GM19193 (cell line): ENCODE results near the gene TNRC6B.

Source experiments
- POLR2A ChIP-seq: IDR thresholded peaks from 4 replicates; pipeline ENCODE4 v1.6.1; 2011; ENCODE audit not compliant: insufficient read depth, insufficient read length; ENCODE audit errors: extremely low read depth

TNRC6B gene

GRCh38 chr22:40179526-40179925, 1.8 kb downstream of the TNRC6B start:
- no peak for TF ChIP-seq POLR2A

DNA sequence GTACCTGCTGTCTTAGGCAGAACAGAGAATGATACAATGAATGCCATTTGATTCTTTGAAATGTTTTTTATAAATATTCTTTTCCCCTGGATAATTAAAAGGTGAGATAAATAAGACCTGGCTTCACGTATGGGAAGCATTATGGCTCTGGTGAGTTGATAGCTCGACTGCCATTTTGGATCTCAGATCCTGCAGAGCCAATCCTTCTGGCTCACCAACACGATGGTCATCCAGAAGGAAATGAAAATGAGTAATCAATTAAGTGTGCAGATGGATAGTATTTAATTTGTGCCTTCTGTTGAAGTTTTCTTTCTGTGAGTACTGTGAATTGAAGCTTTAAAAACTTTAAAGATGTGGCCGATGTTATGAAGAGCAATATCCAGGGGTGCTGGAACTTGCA, 2.7 kb downstream of the TNRC6B start:
- no peak for TF ChIP-seq POLR2A

GRCh38 chr22:40181323-40181722, 3.6 kb downstream of the TNRC6B start:
- TF ChIP-seq POLR2A: no peak

DNA sequence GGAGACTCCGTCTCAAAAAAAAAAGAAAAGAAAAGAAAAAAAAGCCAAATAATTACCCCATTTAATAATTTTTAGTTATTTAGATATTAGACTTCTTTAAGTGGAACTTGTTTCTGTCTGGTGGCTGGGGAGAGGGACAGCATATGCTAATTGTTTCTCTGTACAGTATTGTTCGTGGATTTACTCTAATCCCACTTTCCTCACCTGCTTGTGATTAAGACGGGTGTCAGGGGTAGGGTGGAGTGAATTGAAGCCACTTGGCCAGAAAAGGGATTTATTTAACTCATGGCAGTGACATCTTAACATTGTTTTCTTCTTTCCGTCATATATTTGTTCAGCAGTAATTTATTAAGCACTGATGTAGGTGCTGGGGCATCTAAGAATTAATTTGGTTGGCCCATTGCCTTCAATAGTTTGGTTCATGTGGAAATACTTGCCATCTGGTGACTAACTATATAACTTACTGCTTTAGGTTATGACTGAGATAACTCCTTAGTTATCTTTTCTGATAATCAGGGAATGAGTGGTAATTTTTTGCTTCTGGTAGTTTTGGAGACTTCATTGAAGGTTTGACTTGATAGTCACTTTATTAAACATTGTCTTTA, 4.6 kb downstream of the TNRC6B start:
- no peak for TF ChIP-seq POLR2A

GRCh38 chr22:40183029-40183581, 5.4 kb downstream of the TNRC6B start:
- no peak for TF ChIP-seq POLR2A

- no peak for TF ChIP-seq POLR2A
Observed at GRCh38 chr22:40187389-40187788, 9.7 kb downstream of the TNRC6B start.

GRCh38 chr22:40189997-40190396, 12.3 kb downstream of the TNRC6B start:
- TF ChIP-seq POLR2A: no peak

DNA sequence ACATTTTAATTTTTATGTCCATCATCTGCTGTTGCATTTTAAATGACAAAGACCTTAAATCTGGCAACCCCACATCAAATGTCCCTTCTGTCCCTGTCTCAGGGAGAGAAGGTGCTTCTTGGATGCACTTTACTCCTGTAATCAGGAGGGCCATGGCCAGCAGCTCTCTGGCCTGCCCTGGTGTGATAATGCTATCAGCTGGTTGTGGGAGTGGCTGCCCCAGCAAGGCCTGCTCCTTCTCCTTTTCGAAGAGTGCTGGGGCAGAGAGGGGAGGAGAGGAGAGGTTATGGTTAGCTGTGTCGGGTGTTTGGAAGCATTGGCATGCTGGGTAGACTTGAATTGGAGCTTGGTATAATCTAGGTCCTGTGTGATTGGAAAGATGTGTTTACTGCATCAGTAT, 12.8 kb downstream of the TNRC6B start:
- no peak for TF ChIP-seq POLR2A

- TF ChIP-seq POLR2A: no peak
Observed at GRCh38 chr22:40193429-40194421, 16.0 kb downstream of the TNRC6B start.

GRCh38 chr22:40194656-40195055, 16.9 kb downstream of the TNRC6B start:
- TF ChIP-seq POLR2A: no peak

GRCh38 chr22:40196628-40197360, 19.1 kb downstream of the TNRC6B start:
- TF ChIP-seq POLR2A: no peak

DNA sequence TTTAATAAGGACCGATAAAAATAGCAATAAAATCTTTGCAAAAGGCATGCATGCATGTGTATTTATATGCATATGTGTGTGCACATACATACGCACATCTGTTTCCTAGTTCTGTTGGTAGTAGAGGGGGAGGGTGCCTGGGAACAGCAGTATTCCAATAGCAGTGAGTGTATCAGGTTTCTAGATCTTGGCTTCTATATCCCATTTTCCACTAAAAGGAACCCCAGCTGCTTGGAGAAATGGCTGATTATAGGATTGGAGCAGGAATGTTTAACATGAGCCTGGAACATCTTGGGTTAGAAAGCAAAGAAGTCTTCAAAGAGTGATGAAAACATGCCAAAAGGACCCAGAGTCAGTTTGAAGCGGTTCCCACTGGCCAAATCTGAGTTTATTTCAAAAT, 21.0 kb downstream of the TNRC6B start:
- no peak for TF ChIP-seq POLR2A

- no peak for TF ChIP-seq POLR2A
Observed at GRCh38 chr22:40199223-40199622, 21.5 kb downstream of the TNRC6B start.

- TF ChIP-seq POLR2A: no peak
Observed at GRCh38 chr22:40199852-40200251, 22.1 kb downstream of the TNRC6B start.

GRCh38 chr22:40200795-40201530, 23.2 kb downstream of the TNRC6B start:
- TF ChIP-seq POLR2A: no peak

DNA sequence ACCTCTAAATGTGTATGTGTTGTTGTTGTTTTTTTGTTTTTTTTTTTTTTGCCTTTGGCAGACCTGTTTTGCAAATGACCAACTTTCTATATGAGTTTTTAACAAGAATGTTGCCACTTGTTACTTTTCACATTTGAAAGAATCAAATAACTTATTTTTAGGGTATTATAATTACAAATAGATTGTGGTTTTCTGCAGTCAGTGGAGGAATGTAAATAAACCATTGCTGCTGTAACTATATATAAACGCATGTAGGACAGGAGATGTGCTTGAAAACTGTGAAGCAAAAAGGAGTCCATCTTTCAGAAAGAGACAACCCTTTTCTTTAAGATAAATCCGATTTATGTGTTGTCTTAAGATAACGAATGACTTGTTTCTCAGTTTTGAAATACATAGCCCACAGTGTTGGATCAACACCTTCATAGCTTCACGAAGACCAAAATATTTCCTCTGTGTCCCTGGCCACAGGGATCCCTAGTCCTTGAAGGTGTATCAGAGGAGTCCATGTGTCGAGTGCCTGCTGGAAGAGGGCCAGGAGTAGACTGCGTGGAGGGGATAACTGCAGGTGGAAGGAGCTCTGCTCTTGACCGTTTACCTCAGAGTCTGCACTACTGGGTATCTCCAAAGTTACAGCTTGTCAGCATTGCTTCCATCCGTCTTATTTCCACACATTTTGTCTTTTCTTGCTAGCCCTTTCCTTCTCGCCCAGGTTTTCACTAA, 24.7 kb downstream of the TNRC6B start:
- no peak for TF ChIP-seq POLR2A
